ENCODE measurements around the gene RHOF. TPM values are rescaled to one million over a fixed set of nuclear protein-coding genes. Genes with fewer than 3 reads are reported as not detected.

RHOF gene
- total RNA-seq, 6 experiments from 2014 or later: 3.7 to 16.2 (median 5.0) TPM

DNA sequence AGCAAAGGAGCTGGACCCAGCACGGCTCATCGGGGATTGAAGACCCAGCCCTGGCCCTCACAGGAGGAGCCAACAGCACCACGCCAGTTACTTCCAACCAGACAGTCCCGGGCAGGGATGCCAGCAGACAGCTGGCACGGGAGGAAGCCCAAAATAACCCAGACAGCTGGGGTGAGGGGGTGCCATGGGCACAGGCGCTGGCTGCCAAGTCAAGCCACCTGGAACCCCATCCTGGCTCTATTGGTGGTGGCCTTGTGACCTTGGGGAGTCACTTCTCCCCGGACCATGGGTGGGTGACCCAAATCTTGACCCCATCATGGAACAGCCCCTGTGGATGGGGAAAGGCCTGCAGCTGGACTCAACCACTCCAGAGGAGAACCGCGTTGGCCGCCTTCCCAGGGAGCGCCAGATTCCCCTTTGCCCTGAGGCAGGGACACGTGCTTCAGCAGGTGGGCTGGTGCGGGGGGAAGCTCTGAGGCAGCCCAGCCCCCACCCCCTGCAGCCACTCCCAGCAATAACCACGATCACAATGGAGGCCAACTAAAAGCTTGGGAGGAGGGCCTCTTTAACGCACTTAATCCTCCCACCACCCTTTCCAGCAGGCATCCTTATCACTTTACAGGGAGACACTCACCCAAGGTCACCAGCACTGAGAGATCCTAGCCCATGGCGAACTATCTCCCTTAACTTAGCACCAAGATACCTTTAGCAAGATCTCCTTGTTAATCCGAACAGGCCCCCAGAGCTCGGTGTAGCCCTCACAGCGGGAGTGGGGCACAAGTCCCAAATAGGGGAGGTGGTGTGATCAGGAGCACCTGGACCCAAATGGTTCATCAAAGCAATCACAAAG is 4.7 kb upstream of the RHOF start:
- WGBS (ENCODE audit: insufficient coverage, low coverage, low lambda C conversion rate, missing lambda C conversion rate): 42% methylated on average over 6 of the region's 19 CpGs
- Histone ChIP-seq H3K4me1 (peaks cover 0 to 56% (median 13%) of the 10 kb centered on the region in 4 donors), H3K27me3 (no peaks in the 10 kb centered on the region), H3K9me3 (no peaks in the 10 kb centered on the region), H3K36me3 (peaks cover 0 to 4% (median 0%) of the 10 kb centered on the region in 4 donors), H3K27ac (peak overlapping the region; percentile 56 to 100 (median 100)), H3K4me3 (peak overlapping the region; percentile 53 to 67 (median 65))
- DNase-seq (peak; percentile 90 to 94 (median 94)), ATAC-seq (peak; percentile 1 to 18 (median 2))
- no peak for TF ChIP-seq POLR2A (IDR thresholded peaks at IDR 0.05)
- TF ChIP-seq, protein P1, sequence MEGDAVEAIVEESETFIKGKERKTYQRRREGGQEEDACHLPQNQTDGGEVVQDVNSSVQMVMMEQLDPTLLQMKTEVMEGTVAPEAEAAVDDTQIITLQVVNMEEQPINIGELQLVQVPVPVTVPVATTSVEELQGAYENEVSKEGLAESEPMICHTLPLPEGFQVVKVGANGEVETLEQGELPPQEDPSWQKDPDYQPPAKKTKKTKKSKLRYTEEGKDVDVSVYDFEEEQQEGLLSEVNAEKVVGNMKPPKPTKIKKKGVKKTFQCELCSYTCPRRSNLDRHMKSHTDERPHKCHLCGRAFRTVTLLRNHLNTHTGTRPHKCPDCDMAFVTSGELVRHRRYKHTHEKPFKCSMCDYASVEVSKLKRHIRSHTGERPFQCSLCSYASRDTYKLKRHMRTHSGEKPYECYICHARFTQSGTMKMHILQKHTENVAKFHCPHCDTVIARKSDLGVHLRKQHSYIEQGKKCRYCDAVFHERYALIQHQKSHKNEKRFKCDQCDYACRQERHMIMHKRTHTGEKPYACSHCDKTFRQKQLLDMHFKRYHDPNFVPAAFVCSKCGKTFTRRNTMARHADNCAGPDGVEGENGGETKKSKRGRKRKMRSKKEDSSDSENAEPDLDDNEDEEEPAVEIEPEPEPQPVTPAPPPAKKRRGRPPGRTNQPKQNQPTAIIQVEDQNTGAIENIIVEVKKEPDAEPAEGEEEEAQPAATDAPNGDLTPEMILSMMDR (IDR thresholded peaks at IDR 0.05): no peak
- intact Hi-C loops (cut with DNase I): no loop called here

DNA sequence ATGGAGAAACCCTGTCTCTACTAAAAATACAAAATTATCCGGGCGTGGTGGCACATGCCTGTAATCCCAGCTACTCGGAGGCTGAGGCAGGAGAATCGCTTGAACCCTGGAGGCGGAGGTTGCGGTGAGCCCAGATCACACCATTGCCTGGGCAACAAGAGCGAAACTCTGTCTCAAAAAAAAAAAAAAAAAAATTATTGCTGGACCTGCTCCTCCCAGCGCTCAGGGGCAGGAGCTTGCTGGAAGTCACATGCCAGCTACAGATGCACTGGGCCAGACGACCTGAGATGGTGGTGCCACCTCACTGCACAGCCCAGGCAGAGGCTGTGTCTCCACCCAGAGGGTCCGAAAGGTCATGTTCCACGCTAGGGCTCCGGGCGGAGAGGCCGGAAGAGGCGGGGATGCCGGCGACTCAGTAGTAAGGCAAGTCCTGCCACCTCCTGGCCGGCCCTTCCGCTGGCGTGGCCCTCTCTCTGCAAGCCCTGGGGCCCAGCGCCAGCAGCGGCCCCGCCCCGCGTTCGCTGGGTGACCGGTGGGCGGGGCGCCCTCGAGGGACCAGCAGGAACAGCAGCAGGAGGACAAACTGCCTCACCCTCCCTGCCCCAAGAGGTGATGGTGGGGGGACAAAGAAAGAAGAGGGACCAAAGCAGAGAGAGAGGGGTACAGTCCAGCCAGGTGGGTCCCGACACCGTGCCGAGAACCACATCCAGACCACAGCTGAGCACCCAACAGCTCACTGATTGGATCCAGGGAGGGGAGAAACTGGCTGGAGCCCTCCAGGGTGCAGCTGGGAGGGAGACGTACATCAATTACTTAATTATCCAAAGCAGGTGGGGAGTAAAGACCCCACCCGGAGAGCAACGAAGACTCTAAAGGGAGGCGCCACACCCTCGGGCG is 3.6 kb upstream of the RHOF start:
- H3K27ac ChIP-seq: peak overlapping the region; percentile 57 to 100 (median 100)
- no peaks in the 10 kb centered on the region for H3K27me3 ChIP-seq
- ATAC-seq: peak; percentile 57 to 77 (median 64)
- peaks cover 0 to 4% (median 0%) of the 10 kb centered on the region in 4 donors for H3K36me3 ChIP-seq
- intact Hi-C loops (cut with DNase I): no loop called here
- H3K9me3 ChIP-seq: no peaks in the 10 kb centered on the region
- peak; percentile 99 for DNase-seq
- peaks cover 0 to 56% (median 13%) of the 10 kb centered on the region in 4 donors for H3K4me1 ChIP-seq
- TF ChIP-seq, protein P1 (IDR thresholded peaks at IDR 0.05): peak; percentile 40 to 54 (median 52)
- TF ChIP-seq POLR2A (IDR thresholded peaks at IDR 0.05): peak; percentile 61
- peak overlapping the region; percentile 53 to 67 (median 65) for H3K4me3 ChIP-seq
- 12% methylated on average over 14 of the region's 39 CpGs for WGBS (ENCODE audit: insufficient coverage, low coverage, low lambda C conversion rate, missing lambda C conversion rate)

DNA sequence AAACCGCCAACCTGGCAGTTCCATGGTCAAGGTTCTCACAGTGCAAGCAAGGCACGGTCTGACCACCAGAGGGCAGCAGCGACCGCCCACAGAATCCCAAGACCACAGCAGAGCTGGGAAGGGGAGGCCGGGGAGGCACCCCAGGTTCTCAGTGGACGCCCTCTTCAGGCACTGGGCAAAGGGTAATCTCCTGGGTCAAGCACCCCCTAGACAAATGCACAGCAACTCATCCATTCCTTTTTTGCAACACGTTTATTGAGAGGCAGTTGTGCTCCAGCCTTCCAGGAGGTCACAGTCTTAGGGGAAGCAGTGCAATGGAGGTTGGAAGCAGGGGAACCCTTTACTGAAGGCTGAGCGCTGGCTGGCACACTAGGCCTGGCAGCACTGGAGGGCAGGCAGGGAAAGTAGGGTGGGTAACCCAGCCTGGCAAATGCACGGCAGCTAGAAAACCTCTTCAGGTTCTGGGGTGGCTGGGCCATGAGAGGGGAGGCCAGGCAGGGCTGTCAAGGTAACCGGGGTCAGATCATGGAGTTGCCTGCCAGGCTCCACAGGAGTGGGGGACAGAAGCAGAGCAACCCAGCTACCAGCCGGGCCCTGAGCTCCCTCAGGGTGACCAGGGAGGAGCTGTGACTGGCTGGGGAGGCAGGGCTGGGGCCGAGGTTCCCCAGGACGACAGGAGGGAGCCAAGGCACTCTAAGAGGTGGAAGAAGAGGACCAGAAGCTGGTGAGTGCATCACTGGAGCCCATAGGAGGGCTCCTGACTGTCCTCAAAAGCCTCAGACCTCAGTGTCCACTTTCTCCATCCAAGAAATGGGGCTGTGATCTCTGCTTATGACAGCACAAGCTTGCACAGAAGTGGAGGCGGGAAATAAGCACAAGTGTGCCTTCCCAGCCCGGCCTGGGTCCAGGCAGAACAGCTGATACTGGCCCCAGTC is 1.8 kb upstream of the RHOF start:
- Histone ChIP-seq H3K9me3 (no peaks in the 10 kb centered on the region), H3K27me3 (no peaks in the 10 kb centered on the region), H3K36me3 (peaks cover 0 to 4% (median 0%) of the 10 kb centered on the region in 4 donors), H3K27ac (peak overlapping the region; percentile 61 to 95 (median 81)), H3K4me1 (peaks cover 0 to 56% (median 13%) of the 10 kb centered on the region in 4 donors), H3K4me3 (peak overlapping the region in 2 of 3 donors; percentile 7 to 57)
- WGBS (ENCODE audit: insufficient coverage, low coverage, low lambda C conversion rate, missing lambda C conversion rate): 7% methylated on average over 9 of the region's 15 CpGs
- intact Hi-C loops (cut with DNase I): no loop called here
- ATAC-seq (peak; percentile 41 to 54 (median 45)), DNase-seq (peak; percentile 84 to 92 (median 89))
- TF ChIP-seq, protein P1 (IDR thresholded peaks at IDR 0.05): peak; percentile 96 to 98 (median 98)
- no peak for TF ChIP-seq POLR2A (IDR thresholded peaks at IDR 0.05)
